K562 (cell line): ENCODE data around the gene KLHL8.

Source experiments
- AFF4 ChIP-seq: sonication (generic); formaldehyde crosslinking; IDR thresholded peaks from 2 replicates; pipeline ENCODE4 v1.8.0; 2023; ENCODE audit warnings: mild to moderate bottlenecking, missing genetic modification reagents
- E2F4 ChIP-seq: sonication (generic); formaldehyde crosslinking; IDR thresholded peaks from 2 replicates; pipeline ENCODE4 v1.8.0; 2022; ENCODE audit warnings: mild to moderate bottlenecking, low read depth, missing genetic modification reagents
- ELK1 ChIP-seq: sonication (generic); formaldehyde crosslinking; IDR thresholded peaks from 2 replicates; pipeline ENCODE4 v1.8.1; 2022; ENCODE audit warnings: missing genetic modification reagents
- GABPB1 ChIP-seq: sonication (generic); formaldehyde crosslinking; IDR thresholded peaks from 2 replicates; pipeline ENCODE4 v1.8.0; 2022; ENCODE audit warnings: mild to moderate bottlenecking, missing genetic modification reagents
- GATA2 ChIP-seq: sonication (generic); formaldehyde crosslinking; IDR thresholded peaks from 2 replicates; pipeline ENCODE4 v1.4.0; 2020; ENCODE audit warnings: mild to moderate bottlenecking, missing genetic modification reagents
- HEY1 ChIP-seq: fragments of 250-450 bp; sonication (Bioruptor Pico); IDR thresholded peaks from 2 replicates; pipeline ENCODE4 v1.5.0; 2020; ENCODE audit warnings: mild to moderate bottlenecking, moderate library complexity, borderline replicate concordance
- KDM1A ChIP-seq, 2 experiments: fragments of 450-650 bp; IDR thresholded peaks; 2 replicates each; pipeline ENCODE4 v1.6.1; 2016; ENCODE audit warnings: mild to moderate bottlenecking in 2 of 2
- MAFG ChIP-seq: fragments of 450-650 bp; conservative IDR thresholded peaks from 2 replicates; pipeline ENCODE4 v1.6.1; 2016; ENCODE audit warnings: missing genetic modification characterization, missing compliant biosample characterization
- NR2C1 ChIP-seq, 2 experiments: fragments of 450-650 bp; IDR thresholded peaks; 2 replicates each; pipeline ENCODE4 v1.6.1; 2017; ENCODE audit warnings: mild to moderate bottlenecking in 2 of 2, antibody characterized with exemption in 1 of 2, inconsistent platforms in 1 of 2, missing compliant biosample characterization in 1 of 2, missing genetic modification characterization in 1 of 2
- SMC3 ChIP-seq: conservative IDR thresholded peaks from 2 replicates; pipeline ENCODE4 v1.6.1; 2011; ENCODE audit warnings: low read depth, low read length, improper control_type of control experiment; ENCODE audit not compliant: insufficient read depth
- ZNF239 ChIP-seq: fragments of 250-450 bp; sonication (Bioruptor Pico); IDR thresholded peaks from 2 replicates; pipeline ENCODE4 v1.4.0; 2020; ENCODE audit warnings: mild to moderate bottlenecking

GRCh38 chr4:87219632-87220093, 755 bp downstream of the KLHL8 start:
- TF ChIP-seq GATA2 (CRISPR knock-in tag) (no peak), ELK1 (no peak), AFF4 (CRISPR knock-in tag) (no peak), HEY1 (no peak), SMC3 (no peak), KDM1A (IDR thresholded peaks at IDR 0.05) (no peak), E2F4 (no peak), NR2C1 (IDR thresholded peaks at IDR 0.05) (no peak), NR2C1 (tag; IDR thresholded peaks at IDR 0.05) (no peak), ZNF239 (CRISPR knock-in tag) (no peak), GABPB1 (CRISPR knock-in tag) (no peak), MAFG (tag) (no peak)
